PC-9 (cell line): ENCODE data around the gene ZNF618.

Source experiments
- CTCF ChIP-seq: fragments of 200-600 bp; sonication (generic); conservative IDR thresholded peaks from 2 replicates; pipeline ENCODE4 v1.6.1; 2017; ENCODE audit warnings: mixed run types, antibody characterized with exemption, mild to moderate bottlenecking, moderate library complexity
- EZH2 ChIP-seq: fragments of 200-600 bp; sonication (generic); IDR thresholded peaks from 2 replicates; pipeline ENCODE4 v1.8.0; 2017; ENCODE audit warnings: antibody characterized with exemption, low read depth

- TF ChIP-seq CTCF (no peak), EZH2 (no peak)
Measured at GRCh38 chr9:113919871-113920270, 43.8 kb downstream of the ZNF618 start.
